HL-60 (cell line): Measurements from ENCODE around the gene ZNF629.

Experiments
- DNase-seq, 2 experiments: peaks; one replicate each; pipeline ENCODE4 v3.0.0-alpha.2; 2010 to 2020; ENCODE audit warnings: low read depth in 1 of 2, low spot score in 1 of 2
- H3K27ac ChIP-seq: fragments of 250-450 bp; sonication (Bioruptor Pico); replicated peaks from 2 replicates; pipeline ENCODE4 v1.5.1; 2020; ENCODE audit warnings: mild to moderate bottlenecking, moderate library complexity
- H3K27me3 ChIP-seq: fragments of 250-450 bp; sonication (Bioruptor Pico); 2 replicates; pipeline ENCODE4 v1.5.1; 2021; ENCODE audit warnings: mild to moderate bottlenecking, moderate library complexity; ENCODE audit not compliant: insufficient read depth, poor library complexity, severe bottlenecking
- H3K4me3 ChIP-seq: replicated peaks from 2 replicates; pipeline ENCODE4 v1.5.1; 2011; ENCODE audit warnings: mild to moderate bottlenecking, control low read depth, low read length; ENCODE audit not compliant: insufficient read depth
- GABPA ChIP-seq: IDR thresholded peaks from 2 replicates; pipeline ENCODE4 v1.6.1; 2012; ENCODE audit warnings: low read depth
- POLR2AphosphoS5 ChIP-seq: IDR thresholded peaks from 2 replicates; pipeline ENCODE4 v1.6.1; 2012; ENCODE audit warnings: low read depth
- SPI1 ChIP-seq: IDR thresholded peaks from 2 replicates; pipeline ENCODE4 v1.6.1; 2012; ENCODE audit warnings: low read depth, mild to moderate bottlenecking, borderline replicate concordance
- TF ChIP-seq, protein P1 (sequence below): IDR thresholded peaks from one replicate; pipeline ENCODE4 v1.5.1; 2011; ENCODE audit warnings: low read length, control low read depth, inconsistent platforms; ENCODE audit not compliant: insufficient read depth
- TF ChIP-seq, protein P2 (sequence below): IDR thresholded peaks from 2 replicates; pipeline ENCODE4 v1.6.1; 2012; ENCODE audit warnings: low read depth; ENCODE audit not compliant: insufficient replicate concordance

The ZNF629 gene

DNA sequence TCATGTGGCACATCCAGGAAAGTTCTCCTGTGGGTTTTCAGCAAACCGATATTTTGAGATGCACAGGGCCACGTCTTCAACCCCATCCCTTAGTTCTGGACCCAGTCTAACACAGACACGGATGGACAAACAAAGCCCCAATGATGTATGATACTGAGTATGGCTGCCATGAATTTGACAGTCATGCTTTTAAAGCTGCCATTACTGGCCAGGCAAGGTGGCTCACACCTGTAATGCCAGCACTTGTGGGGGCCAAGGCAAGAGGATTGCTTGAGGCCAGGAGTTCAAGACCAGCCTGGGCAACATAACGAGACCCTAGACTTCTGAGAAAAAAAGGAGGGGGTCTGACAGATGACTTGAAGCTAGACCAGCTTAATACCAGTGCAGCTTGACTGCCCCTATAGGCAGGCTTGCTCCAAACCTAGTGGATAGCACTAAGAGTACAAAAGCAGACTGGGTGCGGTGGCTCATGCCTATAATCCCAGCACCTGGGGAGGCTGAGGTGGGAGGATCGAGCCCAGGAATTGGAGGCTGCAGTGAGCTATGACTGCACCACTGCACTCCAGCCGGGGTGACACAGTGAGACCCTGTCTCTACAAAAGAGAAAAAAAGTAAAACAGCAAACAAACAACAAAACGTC lies 10.8 kb upstream of the ZNF629 start:
- DNase-seq: no peak
- TF ChIP-seq SPI1: no peak
- no peak for TF ChIP-seq POLR2AphosphoS5
- no peak for TF ChIP-seq GABPA
- TF ChIP-seq, protein P1, sequence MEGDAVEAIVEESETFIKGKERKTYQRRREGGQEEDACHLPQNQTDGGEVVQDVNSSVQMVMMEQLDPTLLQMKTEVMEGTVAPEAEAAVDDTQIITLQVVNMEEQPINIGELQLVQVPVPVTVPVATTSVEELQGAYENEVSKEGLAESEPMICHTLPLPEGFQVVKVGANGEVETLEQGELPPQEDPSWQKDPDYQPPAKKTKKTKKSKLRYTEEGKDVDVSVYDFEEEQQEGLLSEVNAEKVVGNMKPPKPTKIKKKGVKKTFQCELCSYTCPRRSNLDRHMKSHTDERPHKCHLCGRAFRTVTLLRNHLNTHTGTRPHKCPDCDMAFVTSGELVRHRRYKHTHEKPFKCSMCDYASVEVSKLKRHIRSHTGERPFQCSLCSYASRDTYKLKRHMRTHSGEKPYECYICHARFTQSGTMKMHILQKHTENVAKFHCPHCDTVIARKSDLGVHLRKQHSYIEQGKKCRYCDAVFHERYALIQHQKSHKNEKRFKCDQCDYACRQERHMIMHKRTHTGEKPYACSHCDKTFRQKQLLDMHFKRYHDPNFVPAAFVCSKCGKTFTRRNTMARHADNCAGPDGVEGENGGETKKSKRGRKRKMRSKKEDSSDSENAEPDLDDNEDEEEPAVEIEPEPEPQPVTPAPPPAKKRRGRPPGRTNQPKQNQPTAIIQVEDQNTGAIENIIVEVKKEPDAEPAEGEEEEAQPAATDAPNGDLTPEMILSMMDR: no peak
- TF ChIP-seq, protein P2, sequence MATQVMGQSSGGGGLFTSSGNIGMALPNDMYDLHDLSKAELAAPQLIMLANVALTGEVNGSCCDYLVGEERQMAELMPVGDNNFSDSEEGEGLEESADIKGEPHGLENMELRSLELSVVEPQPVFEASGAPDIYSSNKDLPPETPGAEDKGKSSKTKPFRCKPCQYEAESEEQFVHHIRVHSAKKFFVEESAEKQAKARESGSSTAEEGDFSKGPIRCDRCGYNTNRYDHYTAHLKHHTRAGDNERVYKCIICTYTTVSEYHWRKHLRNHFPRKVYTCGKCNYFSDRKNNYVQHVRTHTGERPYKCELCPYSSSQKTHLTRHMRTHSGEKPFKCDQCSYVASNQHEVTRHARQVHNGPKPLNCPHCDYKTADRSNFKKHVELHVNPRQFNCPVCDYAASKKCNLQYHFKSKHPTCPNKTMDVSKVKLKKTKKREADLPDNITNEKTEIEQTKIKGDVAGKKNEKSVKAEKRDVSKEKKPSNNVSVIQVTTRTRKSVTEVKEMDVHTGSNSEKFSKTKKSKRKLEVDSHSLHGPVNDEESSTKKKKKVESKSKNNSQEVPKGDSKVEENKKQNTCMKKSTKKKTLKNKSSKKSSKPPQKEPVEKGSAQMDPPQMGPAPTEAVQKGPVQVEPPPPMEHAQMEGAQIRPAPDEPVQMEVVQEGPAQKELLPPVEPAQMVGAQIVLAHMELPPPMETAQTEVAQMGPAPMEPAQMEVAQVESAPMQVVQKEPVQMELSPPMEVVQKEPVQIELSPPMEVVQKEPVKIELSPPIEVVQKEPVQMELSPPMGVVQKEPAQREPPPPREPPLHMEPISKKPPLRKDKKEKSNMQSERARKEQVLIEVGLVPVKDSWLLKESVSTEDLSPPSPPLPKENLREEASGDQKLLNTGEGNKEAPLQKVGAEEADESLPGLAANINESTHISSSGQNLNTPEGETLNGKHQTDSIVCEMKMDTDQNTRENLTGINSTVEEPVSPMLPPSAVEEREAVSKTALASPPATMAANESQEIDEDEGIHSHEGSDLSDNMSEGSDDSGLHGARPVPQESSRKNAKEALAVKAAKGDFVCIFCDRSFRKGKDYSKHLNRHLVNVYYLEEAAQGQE: no peak

DNA sequence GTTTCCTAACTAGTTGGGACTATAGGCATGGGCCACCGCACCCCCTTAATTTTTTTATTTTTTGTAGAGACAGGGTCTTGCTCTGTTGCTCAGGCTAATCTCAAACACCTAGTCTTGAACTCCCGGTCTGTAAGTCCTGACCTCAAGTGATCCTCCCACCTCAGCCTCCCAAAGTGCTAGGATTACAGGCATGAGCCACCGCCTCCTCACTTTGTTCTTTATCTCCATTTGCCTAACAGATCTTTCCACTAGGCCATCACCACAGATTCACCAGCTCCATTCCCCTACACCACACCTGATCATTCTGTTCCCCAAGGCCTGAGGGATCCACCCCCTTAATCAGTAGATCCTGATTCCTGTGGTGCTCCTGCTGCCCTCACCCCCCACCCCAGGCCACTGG lies 7.6 kb upstream of the ZNF629 start:
- DNase-seq: no peak
- H3K4me3 ChIP-seq: no peak overlapping the region
- H3K27me3 ChIP-seq: no peaks in the 10 kb centered on the region
- TF ChIP-seq POLR2AphosphoS5 (no peak), GABPA (no peak), SPI1 (no peak)
- TF ChIP-seq, protein P2: no peak
- TF ChIP-seq, protein P1: no peak
- no peak overlapping the region for H3K27ac ChIP-seq

More for the DNA sequence above, 10.8 kb upstream of the ZNF629 start:
- no peak overlapping the region for H3K27ac ChIP-seq
- no peaks in the 10 kb centered on the region for H3K27me3 ChIP-seq
- no peak overlapping the region for H3K4me3 ChIP-seq

DNA sequence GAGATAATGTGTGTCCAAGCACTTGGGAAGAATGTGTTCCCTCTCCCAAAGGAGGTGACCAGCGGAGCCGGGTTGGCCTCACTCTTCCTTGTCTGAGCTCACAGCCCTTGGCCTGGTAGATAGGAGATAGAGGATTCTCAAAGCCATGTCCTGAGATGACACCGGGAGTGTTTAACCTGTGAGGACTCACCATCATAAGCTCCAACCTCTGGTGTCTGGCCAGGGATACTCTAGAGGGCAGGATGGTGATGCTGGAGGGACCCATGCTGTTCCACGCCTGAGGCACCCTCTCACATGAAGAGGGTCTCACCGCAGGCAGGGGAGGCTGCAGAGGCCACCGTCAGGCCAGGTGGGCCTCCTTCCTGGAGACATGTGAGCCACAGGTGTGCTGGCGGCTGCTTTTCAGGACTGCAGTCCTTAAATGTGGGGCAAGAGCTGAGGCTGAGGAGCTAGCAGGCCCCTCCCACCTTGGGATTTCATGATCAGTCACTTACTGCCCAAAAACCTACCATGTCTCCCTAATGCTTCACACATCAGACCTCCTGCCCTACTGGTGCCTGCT lies 6.6 kb upstream of the ZNF629 start:
- no peak for DNase-seq
- H3K27me3 ChIP-seq: no peaks in the 10 kb centered on the region
- H3K4me3 ChIP-seq: no peak overlapping the region
- no peak for TF ChIP-seq POLR2AphosphoS5
- no peak for TF ChIP-seq GABPA
- TF ChIP-seq, protein P2: no peak
- no peak overlapping the region for H3K27ac ChIP-seq
